Kidney (tissue), 14 donors: ENCODE measurements around the gene CRLF1. TPM values are rescaled to one million over a fixed set of nuclear protein-coding genes. Genes with fewer than 3 reads are reported as not detected.
A peak's percentile ranks its signal among the peaks of the same experiment; 100 is the strongest.

ENCODE experiments used
- DNase-seq, 5 donors: peaks; one replicate each; pipeline ENCODE4 v3.0.0-alpha.2; 2013 to 2020
- FAIRE-seq: peaks from 2 replicates; lab custom pipeline; 2012; peaks lifted over from hg19 to GRCh38; lab: Jason Lieb, UNC
- H3K27ac ChIP-seq, 2 donors: one replicate each; pipeline ENCODE4 v1.7.0; 2013; ENCODE audit warnings: low read depth in 2 of 2, low read length in 2 of 2, inconsistent platforms in 1 of 2
- H3K27me3 ChIP-seq: one replicate; pipeline ENCODE4 v1.7.1; 2013; ENCODE audit warnings: low read length, inconsistent platforms; ENCODE audit not compliant: control insufficient read depth, insufficient read depth
- H3K36me3 ChIP-seq, 3 donors: one replicate each; pipeline versions ENCODE4 v1.7.0 to v1.7.1; 2013; ENCODE audit warnings: low read length in 3 of 3, control low read depth in 1 of 3, inconsistent platforms in 1 of 3; ENCODE audit not compliant: insufficient read depth in 3 of 3, control insufficient read depth in 2 of 3
- H3K4me1 ChIP-seq, 3 donors: one replicate each; pipeline versions ENCODE4 v1.7.0 to v1.7.1; 2013; ENCODE audit warnings: low read length in 3 of 3, inconsistent platforms in 1 of 3, low read depth in 1 of 3; ENCODE audit not compliant: control insufficient read depth in 2 of 3, insufficient read depth in 2 of 3
- H3K4me3 ChIP-seq, 3 donors: one replicate each; pipeline versions ENCODE4 v1.7.0 to v1.8.1; 2013; ENCODE audit warnings: low read length in 3 of 3, control low read depth in 1 of 3, inconsistent platforms in 1 of 3
- H3K9ac ChIP-seq, 3 donors: one replicate each; pipeline versions ENCODE4 v1.7.0 to v1.7.1; 2013; ENCODE audit warnings: low read length in 3 of 3, control low read depth in 1 of 3, inconsistent platforms in 1 of 3
- H3K9me3 ChIP-seq, 3 donors: one replicate each; pipeline versions ENCODE4 v1.7.0 to v1.7.1; 2013; ENCODE audit warnings: low read length in 3 of 3, control low read depth in 1 of 3, inconsistent platforms in 1 of 3; ENCODE audit not compliant: control insufficient read depth in 2 of 3, insufficient read depth in 1 of 3
- intact Hi-C: fragments of 100-400 bp; cut with DNase I; formaldehyde crosslinking; loops from one replicate; pipeline ENCODE4 v1.11.1; 2022
- polyA plus RNA-seq: library from polyadenylated mRNA; stranded (reverse); fragments of 350-450 nt; fragmentation: Illumina TruSeq; extraction: RNeasy Lipid Tissue Mini Kit (QIAGEN cat#74804); gene quantifications from one replicate; pipeline ENCODE4 v1.2.3, GENCODE V29; 2014; ENCODE audit warnings: low read depth, low replicate concordance; ENCODE audit not compliant: insufficient read depth
- total RNA-seq: library from RNA; stranded (reverse); fragmentation: NEBNext Ultra II Directional; extraction: Animal tissue kit (Norgen Biotek cat#: 25700); gene quantifications from one replicate; pipeline ENCODE4 v1.2.1, GENCODE V29; 2021
- TF ChIP-seq, protein P1 (sequence below): IDR thresholded peaks from 3 replicates; pipeline ENCODE4 v1.5.1; 2012; ENCODE audit warnings: mild to moderate bottlenecking, moderate library complexity, borderline replicate concordance; ENCODE audit not compliant: insufficient read depth; ENCODE audit errors: extremely low read depth
- donor health status: control.
- donor health status: control.
- donor health status: control.
- donor health status: control.
- donor health status: control.
- donor health status: DM: yes; HTN: yes; CAD: no.
- donor health status: Normal renal cell carcinoma (clear cell type).

Gene CRLF1
- total and polyA plus RNA-seq, 2 donors from 2014 or later, result 6.6 to 28.9 TPM

DNA sequence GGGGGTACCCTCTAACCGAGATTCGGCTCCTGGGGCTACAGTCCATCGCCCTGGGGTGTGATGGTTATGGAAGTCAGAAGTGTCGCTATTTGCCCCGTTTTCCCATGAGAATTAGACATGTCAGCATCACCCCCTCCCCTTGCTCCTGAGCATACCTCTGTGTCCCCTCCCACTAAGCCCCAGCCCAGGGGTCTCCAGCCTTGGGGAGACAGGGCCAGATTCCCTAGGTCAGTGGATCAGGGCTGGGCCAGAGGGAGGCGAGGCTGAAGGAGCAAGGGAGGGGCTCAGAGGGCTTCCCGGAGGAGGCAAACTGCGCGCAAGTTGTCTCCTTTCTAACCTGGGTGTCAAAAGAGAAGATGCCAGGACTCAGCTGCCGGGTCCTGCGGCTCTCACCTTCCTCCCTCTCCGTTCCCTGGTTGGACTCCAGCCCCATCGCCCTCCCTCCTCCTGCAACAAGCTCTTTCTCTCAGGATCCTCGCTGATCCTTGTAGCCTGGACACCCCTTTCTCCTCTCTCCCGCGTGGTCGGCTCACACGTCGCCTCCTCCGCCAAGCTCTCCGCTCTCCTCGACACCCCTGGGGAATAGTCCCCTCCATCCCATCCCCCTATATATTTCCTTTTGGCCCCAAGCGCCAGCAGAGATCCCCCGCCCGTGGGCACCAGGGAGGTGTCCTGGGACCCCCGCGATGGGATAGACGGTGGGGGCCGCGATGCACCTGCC is 5.6 kb upstream of the CRLF1 start:
- peaks cover 0 to 11% (median 0%) of the 10 kb centered on the region in 3 donors for H3K4me1 ChIP-seq
- H3K36me3 ChIP-seq, result no peaks in the 10 kb centered on the region
- TF ChIP-seq, protein P1, sequence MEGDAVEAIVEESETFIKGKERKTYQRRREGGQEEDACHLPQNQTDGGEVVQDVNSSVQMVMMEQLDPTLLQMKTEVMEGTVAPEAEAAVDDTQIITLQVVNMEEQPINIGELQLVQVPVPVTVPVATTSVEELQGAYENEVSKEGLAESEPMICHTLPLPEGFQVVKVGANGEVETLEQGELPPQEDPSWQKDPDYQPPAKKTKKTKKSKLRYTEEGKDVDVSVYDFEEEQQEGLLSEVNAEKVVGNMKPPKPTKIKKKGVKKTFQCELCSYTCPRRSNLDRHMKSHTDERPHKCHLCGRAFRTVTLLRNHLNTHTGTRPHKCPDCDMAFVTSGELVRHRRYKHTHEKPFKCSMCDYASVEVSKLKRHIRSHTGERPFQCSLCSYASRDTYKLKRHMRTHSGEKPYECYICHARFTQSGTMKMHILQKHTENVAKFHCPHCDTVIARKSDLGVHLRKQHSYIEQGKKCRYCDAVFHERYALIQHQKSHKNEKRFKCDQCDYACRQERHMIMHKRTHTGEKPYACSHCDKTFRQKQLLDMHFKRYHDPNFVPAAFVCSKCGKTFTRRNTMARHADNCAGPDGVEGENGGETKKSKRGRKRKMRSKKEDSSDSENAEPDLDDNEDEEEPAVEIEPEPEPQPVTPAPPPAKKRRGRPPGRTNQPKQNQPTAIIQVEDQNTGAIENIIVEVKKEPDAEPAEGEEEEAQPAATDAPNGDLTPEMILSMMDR, result no peak
- H3K27ac ChIP-seq, result no peak overlapping the region
- peaks cover 32% of the 10 kb centered on the region for H3K27me3 ChIP-seq
- DNase-seq, result no peak
- no peak for FAIRE-seq
- peak overlapping the region in 1 of 3 donors; percentile 29 for H3K4me3 ChIP-seq
- intact Hi-C loops, result no loop called here
- H3K9ac ChIP-seq, result no peak overlapping the region
- H3K9me3 ChIP-seq, result no peaks in the 10 kb centered on the region

DNA sequence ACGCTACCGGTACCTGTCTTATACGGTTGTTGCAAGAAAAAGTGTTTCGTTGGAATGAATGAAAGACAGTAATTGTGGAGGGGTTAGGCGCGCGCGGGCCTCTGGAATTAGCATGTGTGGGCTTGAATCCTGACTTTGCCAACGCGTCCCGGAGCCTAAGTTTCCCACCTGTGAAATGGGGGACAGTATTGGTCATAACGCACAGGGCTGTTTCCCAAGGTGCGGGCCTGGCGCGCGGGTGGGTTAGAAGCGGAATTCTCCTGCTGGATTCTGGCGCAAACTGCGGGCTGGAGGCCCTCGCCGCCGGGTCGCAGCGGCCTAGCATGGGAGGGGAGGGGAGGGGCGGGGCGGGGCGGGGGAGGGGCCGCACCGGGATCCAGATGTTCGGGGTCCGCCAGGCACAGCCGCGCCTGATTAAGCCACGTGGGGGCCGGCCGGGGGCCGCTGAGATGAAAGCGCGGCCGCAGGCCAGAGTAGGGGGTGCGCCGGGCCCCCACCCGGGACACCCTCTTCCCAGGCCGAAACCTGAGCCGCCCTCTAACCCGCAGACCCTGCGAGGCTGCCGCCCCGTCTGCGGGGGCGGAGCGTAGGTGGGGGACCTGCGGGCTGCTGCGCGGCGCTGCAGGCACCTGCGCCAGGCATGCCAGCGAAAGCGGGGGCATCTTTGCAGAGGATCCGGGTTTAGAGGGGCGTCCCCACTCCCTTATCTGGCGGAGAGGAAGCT is 4.9 kb upstream of the CRLF1 start:
- no peaks in the 10 kb centered on the region for H3K9me3 ChIP-seq
- H3K27me3 ChIP-seq, result peaks cover 33% of the 10 kb centered on the region
- H3K4me3 ChIP-seq, result no peak overlapping the region
- FAIRE-seq (no peak), DNase-seq (peak in 1 of 5 donors; percentile 75)
- H3K36me3 ChIP-seq, result no peaks in the 10 kb centered on the region
- peaks cover 0 to 11% (median 0%) of the 10 kb centered on the region in 3 donors for H3K4me1 ChIP-seq
- no peak overlapping the region for H3K27ac ChIP-seq
- intact Hi-C loops, result no loop called here
- H3K9ac ChIP-seq, result no peak overlapping the region
- TF ChIP-seq, protein P1, result no peak

DNA sequence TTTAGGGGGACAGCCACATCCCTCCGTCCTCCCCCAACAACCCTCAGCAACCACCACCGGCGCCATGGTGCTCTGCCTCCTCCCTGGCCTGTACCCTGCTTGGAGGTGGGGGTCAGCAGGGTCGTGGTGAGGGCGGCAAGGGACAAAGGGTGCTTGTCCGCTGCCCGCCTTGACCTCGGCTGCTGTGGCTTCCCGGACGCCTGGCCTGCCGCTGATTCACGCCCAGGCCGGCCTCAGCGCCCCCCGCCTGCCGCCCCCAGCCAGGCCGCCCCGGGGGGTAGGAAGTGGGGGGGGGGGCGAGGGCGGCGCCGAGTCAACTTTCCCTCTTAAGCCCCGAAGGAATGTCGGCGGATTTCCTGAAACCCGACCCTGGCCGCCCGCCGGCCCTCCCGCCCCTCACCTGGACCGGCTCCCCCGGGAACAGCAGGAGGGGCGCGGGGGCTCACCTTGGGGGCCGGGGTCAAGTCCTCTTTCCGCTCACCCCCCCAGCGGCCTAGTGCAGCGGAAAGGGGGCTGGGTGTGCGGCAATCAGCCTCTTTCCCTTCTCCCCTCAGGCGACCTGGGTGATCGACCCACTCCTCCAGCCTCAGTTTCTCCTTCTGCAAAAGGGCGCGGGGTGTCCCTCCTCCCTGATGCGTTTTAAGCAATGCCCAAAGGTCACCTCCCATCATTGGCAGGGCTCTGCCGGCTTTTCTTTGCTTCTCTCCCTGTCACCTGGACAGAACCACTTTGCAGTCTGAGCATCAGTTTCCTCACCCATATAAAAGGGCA is 4.1 kb upstream of the CRLF1 start:
- no peak overlapping the region for H3K27ac ChIP-seq
- H3K36me3 ChIP-seq, result no peaks in the 10 kb centered on the region
- TF ChIP-seq, protein P1, result no peak
- DNase-seq (peak in 3 of 5 donors; percentile 59 to 75 (median 74)), FAIRE-seq (no peak)
- no peak overlapping the region for H3K9ac ChIP-seq
- H3K4me3 ChIP-seq, result no peak overlapping the region
- peaks cover 0 to 11% (median 0%) of the 10 kb centered on the region in 3 donors for H3K4me1 ChIP-seq
- intact Hi-C loops, result no loop called here
- H3K27me3 ChIP-seq, result peaks cover 33% of the 10 kb centered on the region
- no peaks in the 10 kb centered on the region for H3K9me3 ChIP-seq
